ENCODE data around the gene LCN9. TPM values are rescaled to one million over a fixed set of nuclear protein-coding genes. Genes with fewer than 3 reads are reported as not detected.
"Not testable (repeated sequence)": the region's sequence is repeated elsewhere in the genome, so short reads cannot be mapped to it uniquely, and the experiment has no call there.

Gene LCN9
- total RNA-seq, 1 experiment from 2014 or later, result not detected

GRCh38 chr9:135632841-135633240, 30.3 kb upstream of the LCN9 start:
- no peak overlapping the region for H3K4me3 ChIP-seq (ENCODE audit: low read depth in 2 of 2, low read length in 2 of 2)
- CTCF ChIA-PET, result no interaction called here
- intact Hi-C loops (cut with micrococcal nuclease; ENCODE audit: unreplicated experiment), result no loop called here

GRCh38 chr9:135636930-135637530, 26.1 kb upstream of the LCN9 start:
- CTCF ChIA-PET; H3K4me3 ChIP-seq (ENCODE audit: low read depth in 2 of 2, low read length in 2 of 2); H3K27ac ChIP-seq (ENCODE audit: low read length); ATAC-seq; intact Hi-C loops (cut with micrococcal nuclease; ENCODE audit: unreplicated experiment); H3K36me3 ChIP-seq (ENCODE audit: control insufficient read depth, insufficient read depth, low read length); DNase-seq (ENCODE audit: low read depth, low spot score); in situ Hi-C loops (cut with HindIII; ENCODE audit: low pct_unique_long_range_greater_than_20kb, low sequenced_read_pairs); H3K9me3 ChIP-seq (ENCODE audit: control insufficient read depth, insufficient read depth, low read depth, low read length); BruUV-seq (replicated peaks); H3K4me1 ChIP-seq (ENCODE audit: control insufficient read depth, insufficient read depth, low read length); POLR2A ChIA-PET; H3K27me3 ChIP-seq (ENCODE audit: control insufficient read depth, insufficient read depth, low read length): not testable (repeated sequence)

More at GRCh38 chr9:135632841-135633240, 30.3 kb upstream of the LCN9 start:
- H3K27ac ChIP-seq (ENCODE audit: low read length), result no peak overlapping the region
- H3K36me3 ChIP-seq (ENCODE audit: control insufficient read depth, insufficient read depth, low read length), result no peaks in the 10 kb centered on the region
- in situ Hi-C loops (cut with HindIII; ENCODE audit: low pct_unique_long_range_greater_than_20kb, low sequenced_read_pairs), result no loop called here
- TF ChIP-seq SIN3A (IDR thresholded peaks at IDR 0.05; ENCODE audit: borderline replicate concordance, insufficient read depth, low read depth, low read length) (no peak), POLR2AphosphoS5 (IDR thresholded peaks at IDR 0.05; ENCODE audit: low read depth, low read length) (no peak)
- H3K27me3 ChIP-seq (ENCODE audit: control insufficient read depth, insufficient read depth, low read length), result peaks cover 4% of the 10 kb centered on the region; the same call in 1 of the 2 replicates
- ATAC-seq (no peak), DNase-seq (ENCODE audit: low read depth, low spot score) (no peak)
- no peaks in the 10 kb centered on the region for H3K9me3 ChIP-seq (ENCODE audit: control insufficient read depth, insufficient read depth, low read depth, low read length)
- POLR2A ChIA-PET, result no interaction called here
- H3K4me1 ChIP-seq (ENCODE audit: control insufficient read depth, insufficient read depth, low read length), result no peaks in the 10 kb centered on the region
- no TSS peak for BruUV-seq (replicated peaks)

- Histone ChIP-seq H3K27me3 (ENCODE audit: control insufficient read depth, insufficient read depth, low read length) (peaks cover 4% of the 10 kb centered on the region; the same call in 1 of the 2 replicates), H3K36me3 (ENCODE audit: control insufficient read depth, insufficient read depth, low read length) (no peaks in the 10 kb centered on the region), H3K9me3 (ENCODE audit: control insufficient read depth, insufficient read depth, low read depth, low read length) (no peaks in the 10 kb centered on the region), H3K27ac (ENCODE audit: low read length) (no peak within 1 kb of the TSS), H3K4me3 (ENCODE audit: low read depth in 2 of 2, low read length in 2 of 2) (no peak within 1 kb of the TSS), H3K4me1 (ENCODE audit: control insufficient read depth, insufficient read depth, low read length) (no peaks in the 10 kb centered on the region)
- ATAC-seq, result no peak
- in situ Hi-C loops (cut with HindIII; ENCODE audit: low pct_unique_long_range_greater_than_20kb, low sequenced_read_pairs) (no loop called here), intact Hi-C loops (cut with micrococcal nuclease; ENCODE audit: unreplicated experiment) (no loop called here)
- CTCF ChIA-PET, result no interaction called here
- DNase-seq (ENCODE audit: low read depth, low spot score), result no peak
- POLR2A ChIA-PET, result no interaction called here
- TF ChIP-seq POLR2AphosphoS5 (IDR thresholded peaks at IDR 0.05; ENCODE audit: low read depth, low read length) (no peak), CTCF (IDR thresholded peaks at IDR 0.05) (no peak), SIN3A (IDR thresholded peaks at IDR 0.05; ENCODE audit: borderline replicate concordance, insufficient read depth, low read depth, low read length) (no peak), REST (IDR thresholded peaks at IDR 0.05; ENCODE audit: insufficient read depth in 1 of 2, low read depth in 2 of 2, low read length in 1 of 2) (no peak)
- no TSS peak for BruUV-seq (replicated peaks)
These were observed 23.9 kb upstream of the LCN9 start, which contains the start of gene GLT6D1 for GRCh38 chr9:135639196-135639595. TSS of gene GLT6D1 (minus strand) at chr9:135639540. CDS start at chr9:135639187, 353 bp downstream.

Data from Panc1 (cell line).